Smooth muscle cell (in vitro differentiated cells): Measurements from ENCODE around the gene USP4. TPM values are rescaled to one million over a fixed set of nuclear protein-coding genes. Genes with fewer than 3 reads are reported as not detected.

ENCODE experiments used
- DNase-seq: peaks from one replicate; lab custom pipeline; 2025; ENCODE audit not compliant: unreplicated experiment; lab: John Stamatoyannopoulos, UW
- H2AFZ ChIP-seq: fragments of 200-600 bp; sonication (generic); 2 replicates; pipeline ENCODE4 v1.6.0; 2016; ENCODE audit warnings: antibody characterized with exemption, low read depth, mild to moderate bottlenecking
- H3F3A ChIP-seq: fragments of 200-600 bp; sonication (generic); 2 replicates; pipeline ENCODE4 v1.6.0; 2017; ENCODE audit warnings: antibody characterized with exemption, low read depth
- H3K27ac ChIP-seq: fragments of 200-600 bp; sonication (generic); 2 replicates; pipeline ENCODE4 v1.5.1; 2016; ENCODE audit warnings: low read depth, mild to moderate bottlenecking
- H3K27me3 ChIP-seq: fragments of 200-600 bp; sonication (generic); 2 replicates; pipeline ENCODE4 v1.6.1; 2016; ENCODE audit warnings: low read depth, mild to moderate bottlenecking
- H3K36me3 ChIP-seq: fragments of 200-600 bp; sonication (generic); 2 replicates; pipeline ENCODE4 v1.5.1; 2016; ENCODE audit warnings: low read depth
- H3K4me1 ChIP-seq: fragments of 200-600 bp; sonication (generic); 2 replicates; pipeline ENCODE4 v1.5.1; 2016; ENCODE audit warnings: low read depth
- H3K4me2 ChIP-seq: fragments of 200-600 bp; sonication (generic); 2 replicates; pipeline ENCODE4 v1.6.0; 2016; ENCODE audit warnings: mild to moderate bottlenecking
- H3K4me3 ChIP-seq: fragments of 200-600 bp; sonication (generic); 2 replicates; pipeline ENCODE4 v1.5.1; 2016; ENCODE audit warnings: mild to moderate bottlenecking
- H3K79me2 ChIP-seq: fragments of 200-600 bp; sonication (generic); 2 replicates; pipeline ENCODE4 v1.6.0; 2016; ENCODE audit warnings: low read depth, mild to moderate bottlenecking
- H3K9ac ChIP-seq: fragments of 200-600 bp; sonication (generic); 2 replicates; pipeline ENCODE4 v1.6.0; 2016; ENCODE audit warnings: low read depth
- H3K9me3 ChIP-seq: fragments of 200-600 bp; sonication (generic); replicated peaks from 2 replicates; pipeline ENCODE4 v1.5.1; 2016; ENCODE audit warnings: low read depth
- H4K20me1 ChIP-seq: fragments of 200-600 bp; sonication (generic); 2 replicates; pipeline ENCODE4 v1.6.0; 2016; ENCODE audit warnings: low read depth
- WGBS: methylation state at CpG from one replicate; pipeline ENCODE4 v1.1.7; 2016; ENCODE audit warnings: low lambda C conversion rate; 5-methylcytosine and 5-hydroxymethylcytosine counted together
- polyA plus RNA-seq: library from polyadenylated mRNA; unstranded; fragments of >200 nt; fragmentation: Nextera tagmentation; extraction: Ambion mirVana; gene quantifications from 2 replicates; pipeline ENCODE4 v1.2.1, GENCODE V29; 2016
- total RNA-seq: library from RNA; depleted of rRNA; stranded (reverse); fragments of >200 nt; gene quantifications from 2 replicates; pipeline ENCODE4 v1.2.3, GENCODE V29; 2014
- TF ChIP-seq, protein P1 (sequence below): fragments of 200-600 bp; sonication (generic); IDR thresholded peaks from 2 replicates; pipeline ENCODE4 v1.5.1; 2017; ENCODE audit warnings: borderline replicate concordance, mild to moderate bottlenecking, antibody characterized with exemption; ENCODE audit not compliant: insufficient read depth, poor library complexity, severe bottlenecking

The USP4 gene
- total and polyA plus RNA-seq, 2 experiments from 2014 or later = 25.6 to 28.3 TPM

DNA sequence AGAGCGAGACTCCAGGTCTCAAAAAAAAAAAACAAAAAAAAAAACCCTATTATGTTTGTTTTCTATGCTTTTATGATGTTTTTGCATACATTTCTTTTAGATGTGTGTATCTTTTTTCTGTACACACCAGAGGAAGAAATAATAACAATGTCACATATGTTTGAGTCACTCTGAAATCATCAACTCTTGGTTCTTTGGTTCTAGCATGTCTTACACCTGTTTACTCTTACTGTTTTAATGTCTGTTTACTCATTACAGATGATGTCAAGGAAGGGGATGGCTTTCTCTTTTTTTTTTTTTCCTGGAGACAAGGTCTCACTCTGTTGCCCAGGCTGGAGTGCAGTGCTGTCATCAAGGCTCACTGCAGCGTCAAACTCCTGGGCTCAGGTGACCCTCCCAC lies 47.9 kb upstream of the USP4 start:
- TF ChIP-seq, protein P1, sequence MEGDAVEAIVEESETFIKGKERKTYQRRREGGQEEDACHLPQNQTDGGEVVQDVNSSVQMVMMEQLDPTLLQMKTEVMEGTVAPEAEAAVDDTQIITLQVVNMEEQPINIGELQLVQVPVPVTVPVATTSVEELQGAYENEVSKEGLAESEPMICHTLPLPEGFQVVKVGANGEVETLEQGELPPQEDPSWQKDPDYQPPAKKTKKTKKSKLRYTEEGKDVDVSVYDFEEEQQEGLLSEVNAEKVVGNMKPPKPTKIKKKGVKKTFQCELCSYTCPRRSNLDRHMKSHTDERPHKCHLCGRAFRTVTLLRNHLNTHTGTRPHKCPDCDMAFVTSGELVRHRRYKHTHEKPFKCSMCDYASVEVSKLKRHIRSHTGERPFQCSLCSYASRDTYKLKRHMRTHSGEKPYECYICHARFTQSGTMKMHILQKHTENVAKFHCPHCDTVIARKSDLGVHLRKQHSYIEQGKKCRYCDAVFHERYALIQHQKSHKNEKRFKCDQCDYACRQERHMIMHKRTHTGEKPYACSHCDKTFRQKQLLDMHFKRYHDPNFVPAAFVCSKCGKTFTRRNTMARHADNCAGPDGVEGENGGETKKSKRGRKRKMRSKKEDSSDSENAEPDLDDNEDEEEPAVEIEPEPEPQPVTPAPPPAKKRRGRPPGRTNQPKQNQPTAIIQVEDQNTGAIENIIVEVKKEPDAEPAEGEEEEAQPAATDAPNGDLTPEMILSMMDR = no peak
- no peaks in the 10 kb centered on the region for H3K4me1 ChIP-seq
- DNase-seq = no peak
- H4K20me1 ChIP-seq = peaks cover 100% of the 10 kb centered on the region
- 100% methylated on average over 2 of the region's 2 CpGs for WGBS
- H3K9me3 ChIP-seq = no peaks in the 10 kb centered on the region
- peaks cover 100% of the 10 kb centered on the region for H3K79me2 ChIP-seq
- H3K36me3 ChIP-seq = no peaks in the 10 kb centered on the region
- H3K4me2 ChIP-seq = no peak overlapping the region
- no peak overlapping the region for H3K9ac ChIP-seq
- H3K4me3 ChIP-seq = no peak overlapping the region
- no peak overlapping the region for H2AFZ ChIP-seq
- H3F3A ChIP-seq = peaks cover 7% of the 10 kb centered on the region
- H3K27ac ChIP-seq = peak overlapping the region; percentile 70
- H3K27me3 ChIP-seq = no peaks in the 10 kb centered on the region

DNA sequence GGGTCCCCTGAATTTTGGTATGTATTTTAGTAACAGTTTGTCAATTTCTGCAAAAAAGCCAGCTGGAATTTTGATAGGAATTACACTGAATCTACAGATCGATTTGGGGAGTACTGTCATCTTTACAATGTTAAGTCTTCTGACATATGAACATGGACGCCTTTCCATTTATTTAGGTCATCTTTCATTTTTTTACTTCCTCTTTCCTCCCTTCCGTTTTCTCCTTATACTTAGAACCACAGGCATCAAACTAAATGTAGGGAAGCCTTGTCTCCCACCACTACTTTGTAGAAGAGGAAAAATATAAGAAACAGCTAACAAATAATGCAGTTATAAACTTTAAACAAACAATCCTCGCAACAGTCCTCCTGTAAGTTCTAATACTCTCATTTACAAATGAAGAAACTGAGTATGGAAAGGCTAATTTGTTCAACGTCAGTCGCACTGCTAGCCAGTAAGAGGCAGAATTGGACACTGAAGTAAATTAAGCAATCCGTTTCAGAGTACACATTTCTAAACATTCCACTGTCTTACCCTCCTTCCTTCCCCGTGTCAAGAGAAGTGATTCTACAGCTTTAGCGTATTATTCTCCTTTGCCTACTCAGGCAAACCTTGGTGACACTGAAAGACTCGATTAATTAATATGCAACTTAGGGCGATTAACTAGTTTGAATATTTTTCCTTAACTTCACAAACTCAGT lies 46.4 kb upstream of the USP4 start:
- no peak overlapping the region for H3K4me3 ChIP-seq
- no peak overlapping the region for H2AFZ ChIP-seq
- peak overlapping the region; percentile 7 for H3K27ac ChIP-seq
- H3K36me3 ChIP-seq = no peaks in the 10 kb centered on the region
- peaks cover 100% of the 10 kb centered on the region for H3K79me2 ChIP-seq
- no peak overlapping the region for H3K4me2 ChIP-seq
- no peak overlapping the region for H3K9ac ChIP-seq
- H3K4me1 ChIP-seq = no peaks in the 10 kb centered on the region
- no peak for DNase-seq
- TF ChIP-seq, protein P1 = no peak
- H3K27me3 ChIP-seq = no peaks in the 10 kb centered on the region
- no peaks in the 10 kb centered on the region for H3K9me3 ChIP-seq
- H4K20me1 ChIP-seq = peaks cover 100% of the 10 kb centered on the region
- peaks cover 7% of the 10 kb centered on the region for H3F3A ChIP-seq
- WGBS = 92% methylated on average over 11 of the region's 11 CpGs

DNA sequence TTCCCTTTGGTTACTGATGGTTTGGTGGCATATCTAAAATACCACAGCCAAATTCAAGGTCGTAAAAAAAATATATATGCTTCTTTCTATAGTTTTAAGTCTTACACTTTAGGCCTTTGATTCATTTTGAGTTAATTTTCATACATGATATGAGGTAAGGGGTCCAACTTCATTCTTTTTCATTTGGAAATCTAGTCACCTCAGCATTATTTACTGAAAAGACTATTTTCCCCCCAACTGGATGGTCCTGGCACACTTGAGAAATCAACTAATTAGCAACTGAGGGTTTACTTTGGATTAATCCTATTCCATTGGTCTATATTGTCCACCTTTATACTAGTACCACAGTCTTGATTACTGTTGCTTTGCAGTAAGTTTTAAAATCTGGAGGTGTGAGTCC lies 45.8 kb upstream of the USP4 start:
- H3K4me2 ChIP-seq = no peak overlapping the region
- DNase-seq = no peak
- TF ChIP-seq, protein P1 = no peak
- H3K27me3 ChIP-seq = no peaks in the 10 kb centered on the region
- no peaks in the 10 kb centered on the region for H3K36me3 ChIP-seq
- no peaks in the 10 kb centered on the region for H3K4me1 ChIP-seq
- no peak overlapping the region for H3K4me3 ChIP-seq
- peaks cover 100% of the 10 kb centered on the region for H4K20me1 ChIP-seq
- no peaks in the 10 kb centered on the region for H3K9me3 ChIP-seq
- H2AFZ ChIP-seq = no peak overlapping the region
- peaks cover 100% of the 10 kb centered on the region for H3K79me2 ChIP-seq
- H3F3A ChIP-seq = peaks cover 7% of the 10 kb centered on the region
- H3K9ac ChIP-seq = no peak overlapping the region
- no peak overlapping the region for H3K27ac ChIP-seq
- 100% methylated on average over 1 of the region's 1 CpG for WGBS

GRCh38 chr3:49383387-49383786 lies 43.5 kb upstream of the USP4 start:
- Histone ChIP-seq H3K79me2 (peaks cover 100% of the 10 kb centered on the region), H2AFZ (no peak overlapping the region), H3K27ac (no peak overlapping the region), H3K36me3 (no peaks in the 10 kb centered on the region), H3K4me2 (no peak overlapping the region), H3F3A (peaks cover 10% of the 10 kb centered on the region), H3K9me3 (no peaks in the 10 kb centered on the region), H3K9ac (no peak overlapping the region), H3K4me3 (no peak overlapping the region), H3K4me1 (peaks cover 5% of the 10 kb centered on the region), H4K20me1 (peaks cover 100% of the 10 kb centered on the region), H3K27me3 (no peaks in the 10 kb centered on the region)
- TF ChIP-seq, protein P1 = no peak
- no peak for DNase-seq
- WGBS = 72% methylated on average over 5 of the region's 5 CpGs
